CD14-positive monocyte (primary cell): ENCODE data around the gene MYL3. TPM values are rescaled to one million over a fixed set of nuclear protein-coding genes. Genes with fewer than 3 reads are reported as not detected.

Experiments
- DNase-seq, 3 donors: peaks; one replicate each; pipeline ENCODE4 v3.0.0-alpha.2; 2011 to 2022
- H2AFZ ChIP-seq: 2 replicates; pipeline ENCODE4 v1.6.0; 2012; ENCODE audit warnings: mild to moderate bottlenecking, low read depth, low read length, inconsistent platforms; ENCODE audit not compliant: insufficient read depth, poor library complexity, severe bottlenecking
- H3K27ac ChIP-seq, 2 donors: 1 replicate in 1 of 2; 2 replicates in 1 of 2; pipeline ENCODE4 v1.5.1; 2012 to 2013; ENCODE audit warnings: low read length in 2 of 2, control low read depth in 1 of 2, inconsistent platforms in 1 of 2, low read depth in 1 of 2, mild to moderate bottlenecking in 1 of 2
- H3K27me3 ChIP-seq, 2 donors: one replicate each; pipeline versions ENCODE4 v1.6.0 to v1.6.1; 2011 to 2013; ENCODE audit warnings: low read length in 2 of 2; ENCODE audit not compliant: control insufficient read depth in 2 of 2, insufficient read depth in 2 of 2
- H3K36me3 ChIP-seq, 2 donors: replicated peaks in 1 of 2; 1 replicate in 1 of 2; 2 replicates in 1 of 2; pipeline versions ENCODE4 v1.5.1 to v1.6.1; 2012 to 2013; ENCODE audit warnings: low read length in 2 of 2, control low read depth in 1 of 2, inconsistent platforms in 1 of 2, mild to moderate bottlenecking in 1 of 2; ENCODE audit not compliant: insufficient read depth in 2 of 2, control insufficient read depth in 1 of 2
- H3K4me1 ChIP-seq, 2 donors: 1 replicate in 1 of 2; 2 replicates in 1 of 2; pipeline versions ENCODE4 v1.5.1 to v1.6.1; 2012 to 2013; ENCODE audit warnings: low read length in 2 of 2, control low read depth in 1 of 2, inconsistent platforms in 1 of 2, mild to moderate bottlenecking in 1 of 2, moderate library complexity in 1 of 2; ENCODE audit not compliant: insufficient read depth in 2 of 2, control insufficient read depth in 1 of 2
- H3K4me2 ChIP-seq: replicated peaks from 2 replicates; pipeline ENCODE3; 2012; ENCODE audit warnings: low read length, moderate library complexity, mild to moderate bottlenecking; ENCODE audit not compliant: poor library complexity, severe bottlenecking; ENCODE audit errors: extremely low read depth
- H3K4me3 ChIP-seq, 3 experiments: fragments of 200-600 bp in 1 of 3; sonication (generic) in 1 of 3; replicated peaks in 1 of 3; 1 replicate in 2 of 3; 2 replicates in 1 of 3; pipeline ENCODE4 v1.5.1; 2011 to 2013; ENCODE audit warnings: low read length in 3 of 3, mild to moderate bottlenecking in 3 of 3, control low read depth in 2 of 3, low read depth in 2 of 3, inconsistent platforms in 1 of 3, moderate library complexity in 1 of 3
- H3K79me2 ChIP-seq: 2 replicates; pipeline ENCODE4 v1.6.0; 2012; ENCODE audit warnings: mild to moderate bottlenecking, control low read depth, inconsistent platforms, low read length, moderate library complexity; ENCODE audit not compliant: insufficient read depth
- H3K9ac ChIP-seq: 2 replicates; pipeline ENCODE4 v1.6.0; 2017; ENCODE audit warnings: low read length, mild to moderate bottlenecking; ENCODE audit not compliant: insufficient read depth, poor library complexity, severe bottlenecking
- H3K9me3 ChIP-seq, 2 donors: replicated peaks in 1 of 2; 1 replicate in 1 of 2; 2 replicates in 1 of 2; pipeline versions ENCODE4 v1.5.1 to v1.6.1; 2012 to 2013; ENCODE audit warnings: low read length in 2 of 2, control low read depth in 1 of 2; ENCODE audit not compliant: control insufficient read depth in 1 of 2, insufficient read depth in 1 of 2
- H4K20me1 ChIP-seq: 2 replicates; pipeline ENCODE4 v1.6.0; 2012; ENCODE audit warnings: mild to moderate bottlenecking, low read length, control low read depth, moderate library complexity; ENCODE audit not compliant: insufficient read depth
- H3K27ac Mint-ChIP-seq, 7 donors: one replicate each; pipeline ENCODE4 v1.8.0; 2020; ENCODE audit warnings: mild to moderate bottlenecking in 7 of 7, mixed read lengths in 7 of 7, moderate library complexity in 6 of 7, inconsistent platforms in 2 of 7
- H3K27me3 Mint-ChIP-seq, 3 donors: one replicate each; pipeline ENCODE4 v1.8.0; 2021 to 2022; ENCODE audit warnings: low read depth in 3 of 3, mild to moderate bottlenecking in 3 of 3, mixed read lengths in 3 of 3, moderate library complexity in 3 of 3, inconsistent platforms in 1 of 3
- H3K36me3 Mint-ChIP-seq, 2 donors: one replicate each; pipeline ENCODE4 v1.8.0; 2020; ENCODE audit warnings: mixed read lengths in 2 of 2, inconsistent platforms in 1 of 2, mild to moderate bottlenecking in 1 of 2
- H3K4me1 Mint-ChIP-seq: one replicate; pipeline ENCODE4 v1.8.0; 2020; ENCODE audit warnings: mild to moderate bottlenecking, mixed read lengths
- H3K4me3 Mint-ChIP-seq, 2 donors: one replicate each; pipeline ENCODE4 v1.8.0; 2020; ENCODE audit warnings: mild to moderate bottlenecking in 2 of 2, mixed read lengths in 2 of 2, moderate library complexity in 1 of 2
- H3K9me3 Mint-ChIP-seq, 7 donors: one replicate each; pipeline ENCODE4 v1.8.0; 2020 to 2022; ENCODE audit warnings: mixed read lengths in 7 of 7, mild to moderate bottlenecking in 6 of 7, moderate library complexity in 6 of 7, inconsistent platforms in 2 of 7
- WGBS: methylation state at CpG from one replicate; pipeline ENCODE4 v1.1.5; 2013; ENCODE audit warnings: missing lambda C conversion rate; ENCODE audit not compliant: insufficient coverage; 5-methylcytosine and 5-hydroxymethylcytosine counted together
- intact Hi-C, 2 donors: fragments of 100-400 bp; cut with micrococcal nuclease; formaldehyde crosslinking; loops; one replicate each; pipeline versions ENCODE4 v1.15.0 to v1.15.1; 2023
- polyA plus RNA-seq, 3 donors: library from polyadenylated mRNA; depleted of rRNA in 1 of 3; unstranded in 2 of 3; stranded (reverse) in 1 of 3; fragments of 300-500 nt in 2 of 3; fragments of >200 nt in 1 of 3; fragmentation: Illumina TruSeq in 2 of 3; gene quantifications; 1 replicate in 2 of 3; 2 replicates in 1 of 3; pipeline ENCODE4 v1.2.3, GENCODE V29; 2012 to 2021
- TF ChIP-seq, protein P1 (sequence below): fragments of 200-600 bp; IDR thresholded peaks from one replicate; pipeline ENCODE4 v1.8.0; 2022; ENCODE audit warnings: antibody characterized with exemption, mild to moderate bottlenecking

The MYL3 gene
- polyA plus RNA-seq, 3 donors = not detected

DNA sequence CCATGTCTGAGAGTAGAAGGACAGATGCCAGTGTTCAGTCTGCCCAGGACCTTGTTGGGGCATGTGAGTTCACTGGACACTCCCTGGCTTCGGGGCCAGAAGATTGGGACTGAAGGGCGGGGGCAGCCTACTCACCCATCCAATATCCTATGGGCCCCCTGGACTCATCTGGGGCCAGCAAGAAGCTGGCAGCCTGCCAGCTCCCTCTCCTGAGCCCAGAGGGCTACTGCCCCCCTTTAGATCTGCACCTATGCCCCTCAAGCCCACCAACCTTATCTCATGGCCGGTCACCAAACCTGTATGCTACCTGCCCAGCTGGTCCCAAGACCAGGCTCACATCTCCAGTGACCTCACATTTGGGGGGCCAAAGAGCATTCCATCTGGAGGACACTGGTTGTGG is 22.4 kb upstream of the MYL3 start:
- TF ChIP-seq, protein P1, sequence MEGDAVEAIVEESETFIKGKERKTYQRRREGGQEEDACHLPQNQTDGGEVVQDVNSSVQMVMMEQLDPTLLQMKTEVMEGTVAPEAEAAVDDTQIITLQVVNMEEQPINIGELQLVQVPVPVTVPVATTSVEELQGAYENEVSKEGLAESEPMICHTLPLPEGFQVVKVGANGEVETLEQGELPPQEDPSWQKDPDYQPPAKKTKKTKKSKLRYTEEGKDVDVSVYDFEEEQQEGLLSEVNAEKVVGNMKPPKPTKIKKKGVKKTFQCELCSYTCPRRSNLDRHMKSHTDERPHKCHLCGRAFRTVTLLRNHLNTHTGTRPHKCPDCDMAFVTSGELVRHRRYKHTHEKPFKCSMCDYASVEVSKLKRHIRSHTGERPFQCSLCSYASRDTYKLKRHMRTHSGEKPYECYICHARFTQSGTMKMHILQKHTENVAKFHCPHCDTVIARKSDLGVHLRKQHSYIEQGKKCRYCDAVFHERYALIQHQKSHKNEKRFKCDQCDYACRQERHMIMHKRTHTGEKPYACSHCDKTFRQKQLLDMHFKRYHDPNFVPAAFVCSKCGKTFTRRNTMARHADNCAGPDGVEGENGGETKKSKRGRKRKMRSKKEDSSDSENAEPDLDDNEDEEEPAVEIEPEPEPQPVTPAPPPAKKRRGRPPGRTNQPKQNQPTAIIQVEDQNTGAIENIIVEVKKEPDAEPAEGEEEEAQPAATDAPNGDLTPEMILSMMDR = no peak
- Mint-ChIP-seq H3K9me3 (peaks cover 0 to 16% (median 4%) of the 10 kb centered on the region in 7 donors), H3K36me3 (peaks cover 0 to 11% of the 10 kb centered on the region in 2 donors), H3K4me1 (peaks cover 12% of the 10 kb centered on the region), H3K4me3 (peak overlapping the region in 1 of 2 donors; percentile 55), H3K27ac (no peak overlapping the region), H3K27me3 (peaks cover 53 to 81% (median 57%) of the 10 kb centered on the region in 3 donors)
- Histone ChIP-seq H3K27ac (no peak overlapping the region), H4K20me1 (no peaks in the 10 kb centered on the region), H3K36me3 (no peaks in the 10 kb centered on the region), H3K9ac (no peak overlapping the region), H3K4me1 (peaks cover 12 to 19% of the 10 kb centered on the region in 2 donors), H3K9me3 (peaks cover 0 to 8% of the 10 kb centered on the region in 2 donors), H3K79me2 (no peaks in the 10 kb centered on the region), H2AFZ (no peak overlapping the region), H3K4me3 (no peak overlapping the region), H3K4me2 (no peak overlapping the region), H3K27me3 (peaks cover 24 to 60% of the 10 kb centered on the region in 2 donors)
- 100% methylated on average over 2 of the region's 3 CpGs for WGBS
- no peak for DNase-seq
- intact Hi-C loops = no loop called here

DNA sequence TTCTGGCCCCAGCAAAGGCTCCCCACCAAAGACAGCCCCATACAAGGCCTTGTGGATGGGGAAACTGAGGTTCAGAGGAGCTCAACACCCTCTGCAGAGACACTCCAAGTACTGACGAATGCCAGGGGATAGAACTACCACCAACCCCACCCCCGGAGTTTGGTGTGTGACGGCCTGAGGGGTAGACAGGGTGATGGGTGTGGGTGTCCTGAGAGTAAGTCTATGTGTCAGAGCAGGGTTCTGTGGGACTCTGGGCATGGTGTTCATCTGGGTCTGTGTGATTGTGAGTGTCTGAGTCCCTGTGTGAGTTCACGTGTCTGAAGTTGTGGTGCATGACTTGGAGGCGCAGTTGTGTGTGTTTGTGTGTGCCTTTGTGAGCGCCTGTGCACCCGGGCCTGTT is 21.7 kb upstream of the MYL3 start:
- Histone ChIP-seq H3K4me2 (no peak overlapping the region), H3K9ac (no peak overlapping the region), H3K4me3 (no peak overlapping the region), H3K36me3 (no peaks in the 10 kb centered on the region), H2AFZ (no peak overlapping the region), H3K27me3 (peaks cover 28 to 64% of the 10 kb centered on the region in 2 donors), H4K20me1 (no peaks in the 10 kb centered on the region), H3K27ac (no peak overlapping the region), H3K4me1 (peaks cover 12 to 19% of the 10 kb centered on the region in 2 donors), H3K79me2 (no peaks in the 10 kb centered on the region), H3K9me3 (peaks cover 0 to 8% of the 10 kb centered on the region in 2 donors)
- H3K9me3 Mint-ChIP-seq = peaks cover 0 to 16% (median 6%) of the 10 kb centered on the region in 7 donors
- H3K4me3 Mint-ChIP-seq = peak overlapping the region in 1 of 2 donors; percentile 82
- TF ChIP-seq, protein P1 = no peak
- no peak overlapping the region for H3K27ac Mint-ChIP-seq
- H3K36me3 Mint-ChIP-seq = peaks cover 0 to 13% of the 10 kb centered on the region in 2 donors
- H3K4me1 Mint-ChIP-seq = peaks cover 12% of the 10 kb centered on the region
- intact Hi-C loops = no loop called here
- peaks cover 59 to 81% (median 63%) of the 10 kb centered on the region in 3 donors for H3K27me3 Mint-ChIP-seq
- no peak for DNase-seq
- WGBS = no CpG with 5 or more reads among the region's 7 CpGs
